ENCODE data around the gene ATP6V0A4.
"Not testable (repeated sequence)": the region's sequence is repeated elsewhere in the genome, so short reads cannot be mapped to it uniquely, and the experiment has no call there.

Gene ATP6V0A4

DNA sequence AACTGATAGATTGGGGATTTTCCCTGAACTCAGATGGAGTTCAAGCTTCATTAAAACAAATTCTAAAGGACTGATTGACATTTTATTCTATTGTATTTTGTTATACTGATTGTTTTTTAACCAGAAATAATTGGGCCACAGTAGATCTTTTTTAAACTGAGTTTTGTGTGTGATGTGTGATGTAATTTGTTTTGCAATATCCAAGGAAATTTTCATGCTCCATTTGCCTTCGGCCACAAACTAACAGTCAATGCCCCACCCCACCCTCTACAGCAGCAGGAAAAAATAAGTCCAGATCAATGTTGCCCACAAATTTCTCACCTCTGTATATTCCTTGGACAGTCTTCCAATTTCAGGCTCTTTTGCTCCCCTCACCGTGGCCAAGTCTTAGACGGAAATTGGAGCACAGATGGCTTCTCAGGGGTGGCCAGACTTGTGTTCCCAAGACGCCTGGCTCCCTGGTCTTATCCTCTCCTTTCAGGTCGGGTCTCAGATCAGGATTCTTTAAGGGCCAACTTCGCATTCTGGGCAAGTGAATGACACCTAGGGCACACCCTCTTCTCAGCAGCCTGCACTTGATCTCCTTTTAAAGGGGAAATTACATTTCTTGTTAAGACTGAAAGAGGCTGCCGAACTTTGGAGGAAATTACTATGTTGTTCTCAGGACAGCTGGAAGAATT, 97.0 kb downstream of the ATP6V0A4 start, which contains the start of gene SVOPL:
Gene SVOPL (minus strand): TSS at position 506 of the 680 bp plus-strand sequence. CDS start 22,317 bp downstream, outside the sequence.
- DNase-seq (ENCODE audit: low spot score) = no peak

DNA sequence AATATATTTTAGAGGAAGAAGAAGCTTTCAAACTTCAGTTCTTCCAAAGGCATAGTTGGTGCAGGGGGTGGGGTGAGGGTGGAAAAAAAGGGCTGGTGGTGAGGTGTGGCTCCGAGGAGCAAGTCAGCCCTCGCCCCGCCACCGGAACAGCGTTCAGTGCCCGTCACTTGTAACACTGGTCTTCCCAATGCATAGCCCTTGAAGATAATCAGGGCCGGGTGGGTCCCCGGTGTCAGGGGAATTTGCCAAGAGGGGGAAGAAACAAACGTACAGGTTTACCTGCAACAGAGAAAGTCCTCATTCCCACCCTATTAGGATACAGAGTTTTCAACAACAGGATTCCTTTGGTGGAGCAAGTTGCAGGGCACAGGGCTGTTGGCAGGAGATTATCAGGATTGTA, 98.3 kb downstream of the ATP6V0A4 start:
- DNase-seq (ENCODE audit: low spot score) = no peak

DNA sequence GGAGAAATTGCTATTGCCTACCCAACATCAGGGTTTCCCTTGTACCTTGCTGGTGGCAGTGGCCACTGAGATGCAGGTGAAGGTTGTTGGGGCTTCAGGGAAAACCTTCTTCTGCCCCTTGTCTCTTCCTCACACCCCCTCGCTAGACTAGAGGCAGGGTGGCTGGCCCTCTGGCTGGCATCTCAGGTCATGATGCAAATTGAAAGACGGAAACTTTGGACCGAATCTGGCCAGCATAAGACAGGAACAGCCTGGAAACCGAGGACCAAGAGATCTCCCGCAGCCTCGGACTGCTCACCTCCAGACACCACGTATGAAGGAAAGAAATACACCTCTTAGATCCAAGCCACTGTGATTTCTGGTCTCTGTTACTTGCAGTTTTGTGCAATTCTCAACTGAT, 99.7 kb downstream of the ATP6V0A4 start:
- DNase-seq (ENCODE audit: low spot score) = no peak

DNA sequence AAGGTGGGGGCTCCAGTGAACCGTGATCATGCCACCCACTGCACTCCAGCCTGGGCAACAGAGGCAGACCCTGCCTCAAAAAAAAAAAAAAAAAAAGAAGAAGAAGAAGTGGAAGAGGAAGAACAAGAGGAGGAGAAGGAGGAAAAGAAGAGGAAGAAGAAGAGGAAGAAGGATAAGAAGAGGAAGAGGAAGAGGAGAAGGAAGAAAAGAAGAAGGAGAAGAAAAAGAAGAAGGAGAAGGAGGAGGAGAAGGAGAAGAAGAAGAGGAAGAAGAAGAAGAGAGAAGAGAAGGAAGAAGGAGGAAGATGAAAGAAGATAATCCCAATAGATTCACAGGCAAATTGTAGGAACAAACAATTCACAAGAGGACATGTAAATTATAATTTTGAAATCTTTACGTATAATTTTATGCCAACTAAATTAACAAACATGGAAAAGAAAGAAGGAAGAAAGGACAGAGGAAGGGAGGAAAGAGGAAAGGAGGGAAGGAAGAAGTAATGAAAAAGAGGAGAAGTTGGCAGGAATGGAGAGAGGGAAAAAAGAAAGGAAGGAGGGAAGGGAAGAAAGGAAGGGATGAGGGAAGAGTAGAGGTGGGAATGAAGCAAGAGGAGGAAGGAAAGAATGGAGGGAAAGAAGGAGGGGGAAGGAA, 100.3 kb downstream of the ATP6V0A4 start:
- no peak for DNase-seq (ENCODE audit: low spot score)

DNA sequence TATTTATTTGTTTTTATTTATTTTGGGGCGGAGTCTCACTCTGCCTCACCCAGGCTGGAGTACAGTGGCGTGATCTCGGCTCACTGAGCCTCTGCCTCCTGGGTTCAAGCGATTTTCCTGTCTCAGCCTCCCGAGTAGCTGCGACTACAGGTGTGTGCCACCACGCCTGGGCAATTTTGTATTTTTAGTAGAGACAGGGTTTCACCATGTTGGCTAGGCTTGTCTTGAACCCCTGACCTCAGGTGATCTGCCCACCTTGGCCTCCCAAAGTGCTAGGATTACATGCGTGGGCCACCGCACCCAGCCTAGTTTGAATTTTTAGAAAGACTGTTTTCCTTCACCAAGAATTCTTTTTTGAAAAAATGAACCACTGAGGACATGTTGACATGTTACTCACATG, 102.2 kb downstream of the ATP6V0A4 start:
- DNase-seq (ENCODE audit: low spot score) = not testable (repeated sequence)

DNA sequence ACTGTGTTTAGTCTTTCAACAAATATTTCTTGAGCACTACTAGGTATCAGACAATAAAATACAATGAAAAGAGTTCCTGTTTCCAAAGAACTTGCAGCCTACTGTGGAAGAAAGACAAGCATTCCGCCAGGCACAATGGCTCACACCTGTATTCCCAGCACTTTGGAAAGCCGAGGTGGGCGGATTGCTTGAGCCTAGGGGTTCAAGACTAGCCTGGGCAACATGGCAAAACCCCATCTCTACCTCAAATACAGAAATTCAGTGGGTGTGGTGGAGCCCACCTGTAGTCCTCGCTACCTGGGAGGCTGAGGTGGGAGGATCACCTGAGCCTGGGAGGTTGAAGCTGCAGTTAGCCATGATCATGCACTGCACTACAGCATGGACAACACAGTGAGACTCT, 102.9 kb downstream of the ATP6V0A4 start:
- no peak for DNase-seq (ENCODE audit: low spot score)

DNA sequence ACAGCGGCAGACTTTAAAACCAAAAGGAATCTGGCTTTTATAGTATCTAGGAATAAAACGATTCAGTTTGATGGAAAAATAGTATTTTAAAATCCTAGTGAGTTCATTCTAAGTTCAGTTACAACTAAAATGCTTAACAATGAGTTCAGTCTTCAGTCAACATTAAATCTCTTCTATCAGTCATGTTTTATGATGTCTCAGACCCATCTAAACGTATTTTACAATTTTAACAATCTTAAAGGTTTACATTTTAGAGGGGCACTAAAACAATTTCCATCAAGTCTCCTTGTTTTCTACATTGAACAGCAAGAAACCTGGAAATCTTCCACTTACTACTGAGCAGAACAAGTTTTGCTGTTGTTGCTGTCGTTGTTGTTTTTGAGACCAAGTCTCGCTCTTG, 106.8 kb downstream of the ATP6V0A4 start:
- no peak for DNase-seq (ENCODE audit: low spot score)

DNA sequence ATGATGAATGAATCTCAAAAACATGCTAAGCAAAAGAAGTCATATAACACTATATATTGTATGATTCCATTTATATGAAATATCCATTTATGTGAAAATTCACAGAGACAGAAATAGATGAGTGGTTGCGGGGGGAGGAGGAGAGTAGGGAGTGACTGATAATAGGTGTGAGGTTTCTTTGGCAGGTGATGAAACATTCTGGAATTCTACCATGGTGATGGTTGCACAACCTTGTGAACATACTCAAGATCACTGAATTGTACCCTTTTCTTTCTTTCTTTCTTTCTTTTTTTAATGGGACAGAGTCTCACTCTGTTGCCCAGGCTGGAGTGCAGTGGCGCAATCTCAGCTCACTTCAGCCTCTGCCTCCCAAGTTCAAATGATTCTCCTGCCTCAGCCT, 107.5 kb downstream of the ATP6V0A4 start:
- DNase-seq (ENCODE audit: low spot score) = no peak

DNA sequence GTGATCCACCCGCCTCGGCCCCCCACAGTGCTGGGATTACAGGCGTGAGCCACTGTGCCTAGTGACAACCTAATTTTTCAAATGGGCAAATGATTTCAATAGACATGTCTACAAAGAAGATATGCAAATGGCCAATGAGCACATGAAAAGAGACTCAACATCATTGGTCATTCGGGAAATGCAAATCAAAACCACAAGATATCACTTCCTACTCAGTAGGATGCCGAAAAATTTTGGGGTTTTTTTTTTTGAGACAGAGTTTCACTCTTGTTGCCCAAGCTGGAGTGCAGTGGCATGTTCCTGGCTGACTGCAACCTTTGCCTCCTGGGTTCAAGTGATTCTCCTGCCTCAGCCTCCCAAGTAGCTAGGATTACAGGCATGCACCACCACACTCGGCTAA, 110.0 kb downstream of the ATP6V0A4 start:
- DNase-seq (ENCODE audit: low spot score) = not testable (repeated sequence)

DNA sequence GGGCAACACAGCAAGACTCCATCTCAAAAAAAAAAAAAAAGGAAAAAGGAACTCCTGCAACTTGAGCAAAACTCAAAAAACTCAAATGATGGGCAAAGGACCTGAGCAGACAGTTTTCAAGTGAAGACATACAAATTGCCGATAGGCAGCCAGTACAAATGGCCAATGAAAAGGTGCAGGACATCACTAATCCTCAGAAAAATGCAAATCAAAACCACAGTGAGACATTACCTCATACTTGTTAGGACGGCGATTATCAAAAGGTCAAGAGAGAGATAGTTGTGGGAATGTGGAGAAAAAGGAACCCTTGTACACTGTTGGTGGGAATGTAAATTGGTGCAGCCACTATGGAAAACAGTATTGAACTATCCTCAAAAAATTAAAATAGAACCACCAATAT, 113.7 kb downstream of the ATP6V0A4 start:
- DNase-seq (ENCODE audit: low spot score) = no peak

DNA sequence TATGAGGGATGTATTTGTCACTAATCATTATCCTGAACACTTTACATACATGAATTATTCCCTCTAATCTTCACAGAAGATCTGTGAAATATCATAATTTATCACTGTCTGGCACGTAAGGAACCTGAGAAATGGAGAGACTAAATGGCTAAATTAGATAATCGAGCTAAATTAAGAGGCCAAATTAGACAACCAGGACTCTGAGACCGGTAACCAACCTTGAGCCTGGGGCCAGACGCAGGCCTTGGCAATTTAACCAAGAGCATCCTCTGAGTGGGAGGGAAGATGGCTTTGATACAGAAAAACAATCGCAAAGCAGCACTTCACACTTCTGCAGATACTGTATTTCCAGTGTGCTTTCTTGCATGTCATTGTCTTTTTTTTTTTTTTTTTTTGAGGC, 118.2 kb downstream of the ATP6V0A4 start:
- no peak for DNase-seq (ENCODE audit: low spot score)

DNA sequence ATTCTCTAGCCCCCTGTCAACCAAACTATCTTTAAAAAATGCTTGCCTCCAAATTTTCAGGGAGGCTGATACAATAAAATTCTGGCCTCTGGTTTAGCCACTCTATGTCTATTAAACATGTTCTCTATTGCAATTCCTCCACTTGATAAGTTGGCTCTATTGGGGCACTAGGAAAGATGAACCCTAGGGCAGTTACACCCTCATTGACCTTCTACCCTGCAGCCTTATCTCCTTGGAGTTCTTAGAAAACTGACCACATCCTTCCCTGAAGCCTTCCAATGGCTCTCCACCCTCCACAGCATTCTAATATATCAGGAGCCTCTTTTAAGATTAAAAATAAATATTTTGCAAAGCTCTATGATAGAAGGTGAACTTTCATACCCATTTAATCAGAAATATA, 127.4 kb downstream of the ATP6V0A4 start:
- DNase-seq (ENCODE audit: low spot score) = no peak

DNA sequence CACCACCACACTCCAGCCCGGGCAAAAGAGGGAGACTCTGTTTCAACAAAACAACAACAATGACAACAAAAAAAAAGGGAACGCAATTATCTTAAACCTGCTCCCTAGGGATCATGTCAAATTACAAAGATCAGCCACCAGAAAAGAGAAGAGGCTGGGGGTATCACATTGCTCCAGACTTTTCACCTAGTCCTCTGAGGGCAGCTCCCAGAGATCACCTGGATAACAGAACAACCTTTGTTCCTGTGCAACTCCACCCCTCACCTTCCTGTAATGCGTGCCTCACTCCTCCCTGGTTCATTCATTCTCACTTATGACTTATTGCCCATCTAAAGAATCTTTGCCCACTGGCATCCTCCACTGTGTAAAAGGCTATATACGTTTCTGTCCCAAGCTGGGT, 128.6 kb downstream of the ATP6V0A4 start:
- no peak for DNase-seq (ENCODE audit: low spot score)

DNA sequence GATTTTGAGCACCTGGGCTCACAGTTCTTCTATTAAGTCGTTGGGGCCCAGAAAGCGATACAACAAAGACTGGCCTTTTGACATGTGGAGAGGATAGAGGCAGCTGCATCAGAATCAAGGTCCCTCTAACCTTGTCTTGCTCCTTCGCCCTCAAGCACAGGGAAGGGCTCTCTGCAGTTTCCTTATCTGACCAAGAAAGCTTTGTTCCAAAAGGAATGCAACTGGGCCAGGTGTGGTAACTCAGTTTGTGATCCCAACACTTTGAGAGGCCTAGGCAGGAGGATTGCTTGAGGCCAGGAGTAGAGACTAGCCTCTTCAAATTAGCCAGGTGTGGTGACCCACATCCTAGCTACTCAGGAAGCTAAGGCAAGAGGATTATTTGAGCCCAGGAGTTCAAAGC, 129.1 kb downstream of the ATP6V0A4 start:
- DNase-seq (ENCODE audit: low spot score) = no peak

DNA sequence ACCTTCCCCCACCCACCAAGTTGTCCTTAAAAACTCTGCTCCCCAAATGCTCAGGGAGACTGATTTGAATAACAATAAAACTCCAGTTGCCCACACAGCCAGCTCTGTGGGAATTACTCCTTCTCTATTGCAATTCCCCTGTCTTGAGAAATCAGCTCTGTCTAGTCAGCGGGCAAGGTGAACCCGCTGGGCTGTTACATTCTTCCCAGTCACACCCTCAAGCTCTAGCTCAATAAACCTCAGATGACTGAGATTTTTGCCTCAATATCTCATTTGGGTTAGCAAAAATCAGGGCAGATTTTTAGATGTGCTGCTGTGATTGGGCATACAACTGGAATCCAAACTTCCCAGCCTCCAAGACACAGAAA, 129.8 kb downstream of the ATP6V0A4 start:
- no peak for DNase-seq (ENCODE audit: low spot score)

DNA sequence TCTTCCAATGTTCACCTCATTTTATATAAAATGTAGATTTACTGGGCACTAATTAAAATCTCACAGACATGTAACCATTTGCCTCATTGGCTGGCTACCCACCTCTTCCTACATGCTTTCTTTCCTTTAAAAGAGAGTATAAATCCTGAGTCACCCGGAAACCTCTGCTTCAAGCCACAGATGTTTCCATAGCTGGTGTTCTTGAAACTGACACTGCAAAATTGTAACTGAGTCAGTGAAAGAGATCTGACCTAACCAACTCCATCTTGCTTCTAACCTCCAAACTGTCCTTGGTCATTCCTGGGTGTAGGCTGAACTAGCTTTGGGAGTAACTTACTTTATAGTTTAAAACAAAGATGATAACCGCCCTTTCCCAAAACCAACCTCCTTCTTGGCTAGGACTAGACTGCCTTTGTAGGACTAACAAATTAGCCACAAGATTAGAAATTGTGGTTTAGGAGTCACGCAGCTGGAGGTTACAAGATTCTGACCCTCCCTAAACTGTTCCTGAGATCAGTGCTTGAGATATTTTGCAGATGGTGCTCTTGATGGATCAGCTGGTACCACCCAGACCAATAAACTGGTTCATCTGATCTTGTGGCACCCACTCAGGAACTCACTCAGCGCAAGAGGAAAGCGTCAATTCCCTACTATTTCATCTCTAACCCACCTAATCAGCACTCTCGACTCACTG, 130.3 kb downstream of the ATP6V0A4 start:
- DNase-seq (ENCODE audit: low spot score) = no peak

DNA sequence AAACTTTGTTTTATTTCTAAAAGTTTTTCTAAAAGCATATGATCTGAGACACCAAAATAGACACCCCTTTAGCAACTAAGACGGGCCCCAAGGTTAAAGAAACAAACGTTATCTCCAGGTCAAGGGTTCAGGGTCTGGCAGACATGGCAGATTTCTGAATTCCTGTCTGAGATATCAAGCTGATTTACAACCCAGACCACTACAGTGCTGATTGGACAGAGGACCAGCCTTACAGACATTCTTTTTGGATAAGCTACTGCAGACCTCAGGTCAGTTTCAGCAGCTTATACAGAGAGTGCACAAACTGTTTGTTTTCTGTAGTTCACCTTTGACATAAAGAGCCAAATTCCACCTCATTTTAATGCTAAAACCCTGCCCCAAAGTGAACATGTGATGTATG, 131.6 kb downstream of the ATP6V0A4 start:
- no peak for DNase-seq (ENCODE audit: low spot score)

DNA sequence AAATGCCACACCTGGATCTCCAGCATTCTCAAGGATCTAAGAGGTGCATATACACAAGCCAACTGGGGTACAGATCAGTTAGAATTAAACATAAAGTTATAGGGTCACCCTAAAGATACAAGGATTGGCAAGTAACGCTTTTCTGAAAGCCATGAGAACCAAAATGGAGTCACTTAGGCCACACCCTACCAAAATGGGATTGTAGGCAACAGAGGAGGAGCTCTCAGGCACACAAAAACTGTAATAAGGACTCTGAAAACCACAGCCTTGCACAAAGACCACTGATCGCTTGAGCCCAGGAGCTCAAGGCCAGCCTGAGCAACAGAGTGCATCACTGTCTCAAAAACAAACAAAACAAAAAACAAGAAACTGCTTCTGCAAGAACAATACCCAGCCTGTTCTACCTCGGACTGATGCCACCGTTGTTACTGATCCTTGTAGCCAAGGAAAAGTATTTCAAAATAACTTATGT, 132.3 kb downstream of the ATP6V0A4 start:
- peak; percentile 65 for DNase-seq (ENCODE audit: low spot score)

DNA sequence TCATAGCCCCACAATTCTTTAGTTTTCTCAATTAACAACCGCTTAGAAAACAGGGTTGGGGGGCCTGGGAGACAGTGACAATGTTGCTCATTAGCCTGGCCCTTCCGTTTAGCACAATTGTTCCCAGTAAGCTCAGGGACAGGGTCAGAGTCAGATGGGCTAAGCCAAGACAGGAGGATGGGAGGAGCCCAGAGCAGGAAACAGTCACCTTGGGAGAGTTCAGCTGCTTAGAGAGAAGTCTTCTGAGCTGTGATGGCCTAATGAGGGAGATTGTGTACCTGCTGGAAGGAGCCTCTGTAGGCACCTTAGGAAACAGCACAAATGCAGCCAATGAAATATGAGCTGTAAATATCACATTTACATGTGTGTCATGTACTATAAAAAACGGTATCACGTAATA, 132.7 kb downstream of the ATP6V0A4 start:
- no peak for DNase-seq (ENCODE audit: low spot score)

DNA sequence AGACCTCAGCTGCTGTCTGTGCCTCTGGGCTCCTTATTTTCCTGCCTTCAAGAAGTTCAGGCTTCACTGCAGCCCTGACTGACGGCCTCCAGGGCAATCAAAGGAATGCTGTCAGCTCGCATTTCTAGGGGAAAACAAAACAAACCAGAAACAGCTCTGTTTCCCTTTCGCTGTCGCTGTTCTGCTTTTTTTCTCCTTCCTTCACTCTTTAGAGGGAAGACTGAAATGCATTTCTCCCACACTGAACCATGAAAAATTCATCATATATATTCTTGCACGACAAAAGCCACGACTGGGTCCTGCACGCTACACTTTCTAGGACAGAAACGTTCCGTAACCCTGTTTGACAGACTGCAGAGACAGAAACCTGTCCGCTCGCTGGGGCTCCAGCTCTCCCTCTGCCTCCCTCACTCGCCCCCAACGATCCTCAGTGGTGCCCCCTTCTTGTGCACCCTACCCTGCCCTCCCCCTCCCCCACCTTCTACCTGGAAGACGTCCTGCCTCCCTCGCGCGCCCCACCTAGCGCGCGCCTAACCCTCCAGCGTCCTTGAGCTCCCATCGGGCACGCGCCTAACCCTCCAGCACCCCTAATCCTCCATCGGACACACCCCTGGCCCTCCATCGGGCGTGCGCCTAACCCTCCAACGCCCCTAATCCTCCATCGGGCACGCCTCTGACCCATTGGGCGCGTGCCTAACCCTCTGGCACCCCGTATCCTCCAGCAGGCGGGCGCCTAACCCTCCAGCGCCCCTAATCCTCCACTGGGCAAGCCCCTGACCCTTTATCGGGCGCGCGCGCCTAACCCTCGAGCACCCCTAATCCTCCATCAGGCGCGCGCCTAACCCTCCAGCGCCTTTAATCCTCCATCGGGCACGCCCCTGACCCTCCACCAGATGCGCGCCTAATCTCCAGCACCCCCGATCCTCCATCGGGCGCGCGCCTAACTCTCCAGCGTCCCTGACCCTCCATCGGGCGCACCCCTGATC, 134.0 kb downstream of the ATP6V0A4 start:
- peak; percentile 7 for DNase-seq (ENCODE audit: low spot score)

DNA sequence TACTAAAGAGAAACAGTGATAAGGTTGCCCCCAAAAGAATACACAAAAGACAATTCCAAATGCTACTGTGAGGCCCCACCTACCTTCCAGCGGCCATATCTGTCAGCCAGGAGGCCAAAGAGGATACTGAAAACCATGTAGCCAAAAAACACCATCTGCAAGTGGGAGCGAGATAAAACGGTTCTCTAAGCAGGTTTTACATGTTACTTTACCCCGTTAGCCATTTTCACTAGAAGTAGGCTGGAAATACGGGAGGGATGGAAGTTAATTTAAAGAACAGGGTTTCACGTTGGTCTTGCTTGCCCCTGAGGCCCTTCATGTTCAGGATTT, 135.0 kb downstream of the ATP6V0A4 start:
- DNase-seq (ENCODE audit: low spot score) = no peak

All from Ammon's horn (tissue), 1 donor.